Measurements from ENCODE around the gene SAMD4B.
"Not testable (repeated sequence)": the region's sequence is repeated elsewhere in the genome, so short reads cannot be mapped to it uniquely, and the experiment has no call there.

SAMD4B gene

GRCh38 chr19:39335168-39335548, 7.1 kb upstream of the SAMD4B start:
- no peak overlapping the region for H3K27ac ChIP-seq (ENCODE audit: insufficient read depth, low read depth, low read length, poor library complexity, severe bottlenecking)
- H3K36me3 ChIP-seq (ENCODE audit: control insufficient read depth, insufficient read depth, low read length): no peaks in the 10 kb centered on the region
- H3K27me3 ChIP-seq (ENCODE audit: control insufficient read depth, insufficient read depth, low read length, poor library complexity, severe bottlenecking): no peaks in the 10 kb centered on the region
- WGBS, 2 experiments: 80 to 83% methylated on average over 6 of the region's 6 CpGs
- H3K4me1 ChIP-seq (ENCODE audit: control insufficient read depth, insufficient read depth, low read length): no peaks in the 10 kb centered on the region
- H3K4me3 ChIP-seq (ENCODE audit: insufficient read depth, low read depth, low read length): no peak overlapping the region
- H3K9me3 ChIP-seq (ENCODE audit: control insufficient read depth, low read length): no peaks in the 10 kb centered on the region

- Histone ChIP-seq H3K9me3 (ENCODE audit: control insufficient read depth, low read length) (no peaks in the 10 kb centered on the region), H3K27ac (ENCODE audit: insufficient read depth, low read depth, low read length, poor library complexity, severe bottlenecking) (no peak overlapping the region), H3K4me3 (ENCODE audit: insufficient read depth, low read depth, low read length) (no peak overlapping the region), H3K27me3 (ENCODE audit: control insufficient read depth, insufficient read depth, low read length, poor library complexity, severe bottlenecking) (no peaks in the 10 kb centered on the region), H3K4me1 (ENCODE audit: control insufficient read depth, insufficient read depth, low read length) (no peaks in the 10 kb centered on the region), H3K36me3 (ENCODE audit: control insufficient read depth, insufficient read depth, low read length) (no peaks in the 10 kb centered on the region)
- 75 to 87% methylated on average over 3 of the region's 3 CpGs for WGBS, 2 experiments
Measured at GRCh38 chr19:39336483-39336882, 5.7 kb upstream of the SAMD4B start.

GRCh38 chr19:39339674-39340073, 2.5 kb upstream of the SAMD4B start:
- 92 to 97% methylated on average over 1 of the region's 1 CpG for WGBS, 2 experiments
- H3K36me3 ChIP-seq (ENCODE audit: control insufficient read depth, insufficient read depth, low read length): no peaks in the 10 kb centered on the region
- H3K4me1 ChIP-seq (ENCODE audit: control insufficient read depth, insufficient read depth, low read length): peaks cover 9% of the 10 kb centered on the region
- H3K4me3 ChIP-seq (ENCODE audit: insufficient read depth, low read depth, low read length): no peak overlapping the region
- no peaks in the 10 kb centered on the region for H3K27me3 ChIP-seq (ENCODE audit: control insufficient read depth, insufficient read depth, low read length, poor library complexity, severe bottlenecking)
- no peak overlapping the region for H3K27ac ChIP-seq (ENCODE audit: insufficient read depth, low read depth, low read length, poor library complexity, severe bottlenecking)
- no peaks in the 10 kb centered on the region for H3K9me3 ChIP-seq (ENCODE audit: control insufficient read depth, low read length)

GRCh38 chr19:39340156-39340555, 2.1 kb upstream of the SAMD4B start:
- not testable (repeated sequence) for H3K4me1 ChIP-seq (ENCODE audit: control insufficient read depth, insufficient read depth, low read length); H3K27me3 ChIP-seq (ENCODE audit: control insufficient read depth, insufficient read depth, low read length, poor library complexity, severe bottlenecking); H3K36me3 ChIP-seq (ENCODE audit: control insufficient read depth, insufficient read depth, low read length); H3K9me3 ChIP-seq (ENCODE audit: control insufficient read depth, low read length); H3K27ac ChIP-seq (ENCODE audit: insufficient read depth, low read depth, low read length, poor library complexity, severe bottlenecking); H3K4me3 ChIP-seq (ENCODE audit: insufficient read depth, low read depth, low read length)
- 91% methylated on average over 7 of the region's 7 CpGs for WGBS, 2 experiments

- no peaks in the 10 kb centered on the region for H3K27me3 ChIP-seq (ENCODE audit: control insufficient read depth, insufficient read depth, low read length, poor library complexity, severe bottlenecking)
- H3K4me3 ChIP-seq (ENCODE audit: insufficient read depth, low read depth, low read length): peak overlapping the region; percentile 70
- no peaks in the 10 kb centered on the region for H3K36me3 ChIP-seq (ENCODE audit: control insufficient read depth, insufficient read depth, low read length)
- H3K9me3 ChIP-seq (ENCODE audit: control insufficient read depth, low read length): no peaks in the 10 kb centered on the region
- WGBS, 2 experiments: 6 to 7% methylated on average over 17 of the region's 17 CpGs
- H3K4me1 ChIP-seq (ENCODE audit: control insufficient read depth, insufficient read depth, low read length): peaks cover 9% of the 10 kb centered on the region
- H3K27ac ChIP-seq (ENCODE audit: insufficient read depth, low read depth, low read length, poor library complexity, severe bottlenecking): peak overlapping the region; percentile 4
Measured at GRCh38 chr19:39341129-39341718, 997 bp upstream of the SAMD4B start.

- Histone ChIP-seq H3K36me3 (ENCODE audit: control insufficient read depth, insufficient read depth, low read length) (no peaks in the 10 kb centered on the region), H3K4me1 (ENCODE audit: control insufficient read depth, insufficient read depth, low read length) (peaks cover 9% of the 10 kb centered on the region), H3K27me3 (ENCODE audit: control insufficient read depth, insufficient read depth, low read length, poor library complexity, severe bottlenecking) (no peaks in the 10 kb centered on the region), H3K9me3 (ENCODE audit: control insufficient read depth, low read length) (no peaks in the 10 kb centered on the region), H3K4me3 (ENCODE audit: insufficient read depth, low read depth, low read length) (peak overlapping the region; percentile 84), H3K27ac (ENCODE audit: insufficient read depth, low read depth, low read length, poor library complexity, severe bottlenecking) (peak overlapping the region; percentile 52)
- 0 to 1% methylated on average over 51 of the region's 51 CpGs for WGBS, 2 experiments
Measured at GRCh38 chr19:39342647-39343305, 555 bp downstream of the SAMD4B start.

GRCh38 chr19:39345956-39346355, 3.7 kb downstream of the SAMD4B start:
- Histone ChIP-seq H3K27ac (ENCODE audit: insufficient read depth, low read depth, low read length, poor library complexity, severe bottlenecking) (no peak overlapping the region), H3K36me3 (ENCODE audit: control insufficient read depth, insufficient read depth, low read length) (no peaks in the 10 kb centered on the region), H3K27me3 (ENCODE audit: control insufficient read depth, insufficient read depth, low read length, poor library complexity, severe bottlenecking) (no peaks in the 10 kb centered on the region), H3K9me3 (ENCODE audit: control insufficient read depth, low read length) (no peaks in the 10 kb centered on the region), H3K4me3 (ENCODE audit: insufficient read depth, low read depth, low read length) (no peak overlapping the region), H3K4me1 (ENCODE audit: control insufficient read depth, insufficient read depth, low read length) (peaks cover 9% of the 10 kb centered on the region)
- 81 to 95% methylated on average over 1 of the region's 1 CpG for WGBS, 2 experiments

GRCh38 chr19:39347332-39348164, 5.3 kb downstream of the SAMD4B start:
- H3K27me3 ChIP-seq (ENCODE audit: control insufficient read depth, insufficient read depth, low read length, poor library complexity, severe bottlenecking): no peaks in the 10 kb centered on the region
- no peaks in the 10 kb centered on the region for H3K9me3 ChIP-seq (ENCODE audit: control insufficient read depth, low read length)
- WGBS, 2 experiments: 93% methylated on average over 4 of the region's 4 CpGs
- H3K4me1 ChIP-seq (ENCODE audit: control insufficient read depth, insufficient read depth, low read length): peaks cover 9% of the 10 kb centered on the region
- no peak overlapping the region for H3K27ac ChIP-seq (ENCODE audit: insufficient read depth, low read depth, low read length, poor library complexity, severe bottlenecking)
- H3K4me3 ChIP-seq (ENCODE audit: insufficient read depth, low read depth, low read length): no peak overlapping the region
- H3K36me3 ChIP-seq (ENCODE audit: control insufficient read depth, insufficient read depth, low read length): peaks cover 8% of the 10 kb centered on the region

GRCh38 chr19:39349326-39349725, 7.1 kb downstream of the SAMD4B start:
- Histone ChIP-seq H3K9me3 (ENCODE audit: control insufficient read depth, low read length) (no peaks in the 10 kb centered on the region), H3K4me1 (ENCODE audit: control insufficient read depth, insufficient read depth, low read length) (no peaks in the 10 kb centered on the region), H3K27me3 (ENCODE audit: control insufficient read depth, insufficient read depth, low read length, poor library complexity, severe bottlenecking) (no peaks in the 10 kb centered on the region), H3K4me3 (ENCODE audit: insufficient read depth, low read depth, low read length) (no peak overlapping the region), H3K36me3 (ENCODE audit: control insufficient read depth, insufficient read depth, low read length) (peaks cover 14% of the 10 kb centered on the region), H3K27ac (ENCODE audit: insufficient read depth, low read depth, low read length, poor library complexity, severe bottlenecking) (no peak overlapping the region)
- 96 to 99% methylated on average over 4 of the region's 4 CpGs for WGBS, 2 experiments

- no peak overlapping the region for H3K4me3 ChIP-seq (ENCODE audit: insufficient read depth, low read depth, low read length)
- H3K27ac ChIP-seq (ENCODE audit: insufficient read depth, low read depth, low read length, poor library complexity, severe bottlenecking): no peak overlapping the region
- no peaks in the 10 kb centered on the region for H3K27me3 ChIP-seq (ENCODE audit: control insufficient read depth, insufficient read depth, low read length, poor library complexity, severe bottlenecking)
- H3K9me3 ChIP-seq (ENCODE audit: control insufficient read depth, low read length): no peaks in the 10 kb centered on the region
- H3K4me1 ChIP-seq (ENCODE audit: control insufficient read depth, insufficient read depth, low read length): no peaks in the 10 kb centered on the region
- H3K36me3 ChIP-seq (ENCODE audit: control insufficient read depth, insufficient read depth, low read length): peaks cover 17% of the 10 kb centered on the region
- WGBS, 2 experiments: 93 to 95% methylated on average over 3 of the region's 3 CpGs
Measured at GRCh38 chr19:39350156-39350555, 7.9 kb downstream of the SAMD4B start.

Data from ectodermal cell (in vitro differentiated cells).